H9 (cell line): ENCODE results near the gene GLYAT. TPM values are rescaled to one million over a fixed set of nuclear protein-coding genes. Genes with fewer than 3 reads are reported as not detected.

Experiments
- DNase-seq: peaks from one replicate; pipeline ENCODE4 v3.0.0-alpha.2; 2017
- H2AFZ ChIP-seq: one replicate; pipeline ENCODE4 v1.6.1; 2013; ENCODE audit warnings: mild to moderate bottlenecking, low read length, control low read depth, moderate library complexity
- H2AK5ac ChIP-seq: 2 replicates; pipeline ENCODE4 v1.6.1; 2013; ENCODE audit warnings: low read length, control low read depth, mixed read lengths; ENCODE audit not compliant: insufficient read length
- H2BK120ac ChIP-seq: one replicate; pipeline ENCODE4 v1.6.1; 2013; ENCODE audit warnings: low read depth, mild to moderate bottlenecking, low read length, control low read depth, inconsistent platforms; ENCODE audit not compliant: poor library complexity, severe bottlenecking
- H2BK12ac ChIP-seq: 2 replicates; pipeline ENCODE4 v1.6.1; 2013; ENCODE audit warnings: low read length, control low read depth, mixed read lengths, low read depth; ENCODE audit not compliant: insufficient read length
- H2BK15ac ChIP-seq: 2 replicates; pipeline ENCODE4 v1.6.1; 2013; ENCODE audit warnings: low read depth, low read length, control low read depth
- H2BK20ac ChIP-seq: one replicate; pipeline ENCODE4 v1.6.1; 2013; ENCODE audit warnings: low read depth, mild to moderate bottlenecking, low read length, control low read depth, inconsistent platforms; ENCODE audit not compliant: poor library complexity, severe bottlenecking
- H2BK5ac ChIP-seq: 2 replicates; pipeline ENCODE4 v1.6.1; 2013; ENCODE audit warnings: low read length, control low read depth, mixed read lengths; ENCODE audit not compliant: insufficient read length
- H3K14ac ChIP-seq: 2 replicates; pipeline ENCODE4 v1.6.1; 2013; ENCODE audit warnings: low read length, control low read depth; ENCODE audit not compliant: insufficient read depth
- H3K18ac ChIP-seq: 2 replicates; pipeline ENCODE4 v1.6.1; 2013; ENCODE audit warnings: low read depth, mild to moderate bottlenecking, mixed read lengths, low read length, control low read depth; ENCODE audit not compliant: insufficient read length
- H3K23ac ChIP-seq: 2 replicates; pipeline ENCODE4 v1.6.1; 2013; ENCODE audit warnings: low read length, control low read depth, mixed read lengths, low read depth; ENCODE audit not compliant: insufficient read length
- H3K23me2 ChIP-seq: 2 replicates; pipeline ENCODE4 v1.6.1; 2013; ENCODE audit warnings: low read depth, mild to moderate bottlenecking, mixed read lengths, low read length, control low read depth; ENCODE audit not compliant: insufficient read length, poor library complexity, severe bottlenecking
- H3K27ac ChIP-seq: 2 replicates; pipeline ENCODE4 v1.5.1; 2013; ENCODE audit warnings: low read length, control low read depth, mixed read lengths, low read depth; ENCODE audit not compliant: insufficient read length
- H3K27me3 ChIP-seq: 2 replicates; pipeline ENCODE4 v1.6.1; 2013; ENCODE audit warnings: low read length, control low read depth, inconsistent platforms; ENCODE audit not compliant: insufficient read depth
- H3K4ac ChIP-seq: 2 replicates; pipeline ENCODE4 v1.6.1; 2013; ENCODE audit warnings: low read depth, mild to moderate bottlenecking, control low read depth, inconsistent platforms, low read length, moderate library complexity
- H3K4me1 ChIP-seq: 2 replicates; pipeline ENCODE4 v1.6.1; 2013; ENCODE audit warnings: low read length, control low read depth, inconsistent platforms; ENCODE audit not compliant: insufficient read depth
- H3K4me2 ChIP-seq: 2 replicates; pipeline ENCODE4 v1.6.1; 2013; ENCODE audit warnings: low read length, control low read depth, mixed read lengths; ENCODE audit not compliant: insufficient read length, insufficient read depth
- H3K56ac ChIP-seq: 2 replicates; pipeline ENCODE4 v1.6.1; 2013; ENCODE audit warnings: low read depth, mild to moderate bottlenecking, mixed read lengths, low read length, control low read depth; ENCODE audit not compliant: insufficient read length
- H3K79me1 ChIP-seq: 2 replicates; pipeline ENCODE4 v1.6.1; 2013; ENCODE audit warnings: low read depth, mild to moderate bottlenecking, moderate library complexity, low read length, control low read depth, inconsistent platforms; ENCODE audit not compliant: insufficient read depth, poor library complexity, severe bottlenecking
- H3K79me2 ChIP-seq: 2 replicates; pipeline ENCODE4 v1.6.1; 2013; ENCODE audit warnings: low read length, control low read depth, inconsistent platforms; ENCODE audit not compliant: insufficient read depth
- H3K9ac ChIP-seq: 2 replicates; pipeline ENCODE4 v1.6.1; 2013; ENCODE audit warnings: low read length, control low read depth, mixed read lengths; ENCODE audit not compliant: insufficient read length; ENCODE audit errors: extremely low read depth
- H3K9me3 ChIP-seq: one replicate; pipeline ENCODE4 v1.6.1; 2013; ENCODE audit warnings: low read depth, low read length, inconsistent platforms; ENCODE audit not compliant: control insufficient read depth
- H3T11ph ChIP-seq: one replicate; pipeline ENCODE4 v1.6.1; 2013; ENCODE audit warnings: mild to moderate bottlenecking, low read length, control low read depth, inconsistent platforms
- H4K20me1 ChIP-seq: one replicate; pipeline ENCODE4 v1.6.1; 2013; ENCODE audit not compliant: control insufficient read depth, insufficient read length, insufficient read depth
- H4K5ac ChIP-seq: 2 replicates; pipeline ENCODE4 v1.6.1; 2013; ENCODE audit warnings: low read depth, mild to moderate bottlenecking, mixed read lengths, low read length, control low read depth; ENCODE audit not compliant: insufficient read length
- H4K8ac ChIP-seq: replicated peaks from 2 replicates; pipeline ENCODE4 v1.6.1; 2013; ENCODE audit warnings: low read length, control low read depth, mixed read lengths, low read depth; ENCODE audit not compliant: insufficient read length
- H4K91ac ChIP-seq: 2 replicates; pipeline ENCODE4 v1.6.1; 2013; ENCODE audit warnings: low read depth, mild to moderate bottlenecking, moderate library complexity, mixed read lengths, low read length, control low read depth; ENCODE audit not compliant: insufficient read length
- H3K27ac Mint-ChIP-seq, 3 experiments: 2 replicates in 2 of 3; 3 replicates in 1 of 3; pipeline ENCODE4 v1.8.0; 2020 to 2021; ENCODE audit warnings: mixed read lengths in 3 of 3, mild to moderate bottlenecking in 1 of 3, moderate library complexity in 1 of 3
- H3K27me3 Mint-ChIP-seq: 2 replicates; pipeline ENCODE4 v1.8.0; 2021; ENCODE audit warnings: low read depth, mild to moderate bottlenecking, moderate library complexity, mixed read lengths
- H3K36me3 Mint-ChIP-seq, 3 experiments: 2 replicates in 2 of 3; 3 replicates in 1 of 3; pipeline ENCODE4 v1.8.0; 2020 to 2021; ENCODE audit warnings: low read depth in 3 of 3, mixed read lengths in 3 of 3; ENCODE audit not compliant: insufficient read depth in 1 of 3
- H3K4me1 Mint-ChIP-seq, 2 experiments: 2 replicates each; pipeline ENCODE4 v1.8.0; 2020; ENCODE audit warnings: mixed read lengths in 2 of 2
- H3K4me3 Mint-ChIP-seq, 2 experiments: 2 replicates in 1 of 2; 3 replicates in 1 of 2; pipeline ENCODE4 v1.8.0; 2020 to 2021; ENCODE audit warnings: mild to moderate bottlenecking in 2 of 2, mixed read lengths in 2 of 2, moderate library complexity in 1 of 2
- H3K9me3 Mint-ChIP-seq, 2 experiments: 2 replicates in 1 of 2; 3 replicates in 1 of 2; pipeline ENCODE4 v1.8.0; 2020; ENCODE audit warnings: mild to moderate bottlenecking in 2 of 2, mixed read lengths in 2 of 2, moderate library complexity in 1 of 2
- WGBS: extraction: QIAGEN DNeasy Blood & Tissue Kit; methylation state at CpG from one replicate; pipeline ENCODE4 v1.1.7; 2013; ENCODE audit warnings: missing lambda C conversion rate, low lambda C conversion rate, mixed read lengths; ENCODE audit not compliant: insufficient read length; ENCODE audit errors: extremely low coverage; 5-methylcytosine and 5-hydroxymethylcytosine counted together
- total RNA-seq: library from RNA; stranded (reverse); gene quantifications from 2 replicates; pipeline ENCODE4 v1.2.1, GENCODE V29; 2021
- TF ChIP-seq, protein P1 (sequence below): fragments of 200-600 bp; sonication (generic); conservative IDR thresholded peaks from 3 replicates; pipeline ENCODE4 v1.8.0; 2021; ENCODE audit warnings: antibody characterized with exemption, mild to moderate bottlenecking

GLYAT gene
- total RNA-seq, 1 experiment from 2014 or later, result not detected

DNA sequence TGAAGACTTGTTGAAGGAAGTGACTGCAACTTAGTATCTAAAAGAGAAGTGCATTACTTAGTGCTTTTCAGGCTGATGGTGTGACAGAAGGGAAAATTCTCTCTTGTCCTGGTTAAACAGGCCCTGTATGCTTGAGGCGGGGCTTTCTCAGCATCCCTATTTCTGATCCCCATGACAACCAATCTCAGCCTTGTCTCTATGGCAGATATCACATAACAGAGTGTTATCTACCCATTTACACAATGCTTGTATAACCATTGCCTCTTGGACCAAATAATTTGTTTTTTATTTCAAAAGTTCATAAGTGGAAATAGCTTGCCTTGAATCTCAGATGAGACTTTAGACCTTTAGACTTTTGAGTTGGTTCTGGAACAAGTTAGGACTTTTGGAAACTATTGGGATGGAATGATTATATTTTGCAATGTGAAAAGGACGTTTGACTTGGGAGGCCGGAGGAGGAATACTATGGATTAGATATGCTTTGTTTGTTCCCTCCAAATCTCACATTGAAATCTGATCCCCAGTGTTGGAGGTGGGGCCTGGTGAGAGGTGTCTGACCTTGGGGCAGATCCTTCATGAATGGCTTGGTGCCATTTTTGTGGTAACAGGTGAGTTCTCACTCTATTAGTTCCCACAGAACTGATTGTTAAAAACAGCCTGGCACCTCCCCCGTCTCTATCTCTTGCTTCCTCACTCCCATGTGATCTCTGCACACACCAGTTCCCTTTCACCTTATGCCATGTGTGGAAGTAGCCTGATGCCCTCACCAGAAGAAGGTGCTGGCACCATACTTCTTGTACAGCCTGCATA is 3.1 kb upstream of the GLYAT start:
- Histone ChIP-seq H3K9me3 (peaks cover 62% of the 10 kb centered on the region), H4K5ac (no peak overlapping the region), H2BK12ac (no peak overlapping the region), H2BK20ac (no peak overlapping the region), H4K8ac (no peak overlapping the region), H3K4me2 (no peak overlapping the region), H3K27me3 (no peaks in the 10 kb centered on the region), H3K18ac (no peak overlapping the region), H3T11ph (no peak overlapping the region), H3K4ac (no peak overlapping the region), H3K14ac (no peak overlapping the region), H2BK15ac (no peak overlapping the region), H2BK120ac (no peak overlapping the region), H3K23ac (no peak overlapping the region), H2AK5ac (no peak overlapping the region), H2AFZ (no peak overlapping the region), H3K56ac (no peak overlapping the region), H4K20me1 (no peaks in the 10 kb centered on the region), H3K79me1 (no peaks in the 10 kb centered on the region), H3K4me1 (no peaks in the 10 kb centered on the region), H3K9ac (no peak overlapping the region), H4K91ac (no peak overlapping the region), H3K27ac (no peak overlapping the region), H3K79me2 (no peaks in the 10 kb centered on the region), H2BK5ac (no peak overlapping the region), H3K23me2 (no peaks in the 10 kb centered on the region)
- H3K27ac Mint-ChIP-seq, result no peak overlapping the region
- no peak overlapping the region for H3K4me3 Mint-ChIP-seq
- H3K27me3 Mint-ChIP-seq, result no peaks in the 10 kb centered on the region
- TF ChIP-seq, protein P1, sequence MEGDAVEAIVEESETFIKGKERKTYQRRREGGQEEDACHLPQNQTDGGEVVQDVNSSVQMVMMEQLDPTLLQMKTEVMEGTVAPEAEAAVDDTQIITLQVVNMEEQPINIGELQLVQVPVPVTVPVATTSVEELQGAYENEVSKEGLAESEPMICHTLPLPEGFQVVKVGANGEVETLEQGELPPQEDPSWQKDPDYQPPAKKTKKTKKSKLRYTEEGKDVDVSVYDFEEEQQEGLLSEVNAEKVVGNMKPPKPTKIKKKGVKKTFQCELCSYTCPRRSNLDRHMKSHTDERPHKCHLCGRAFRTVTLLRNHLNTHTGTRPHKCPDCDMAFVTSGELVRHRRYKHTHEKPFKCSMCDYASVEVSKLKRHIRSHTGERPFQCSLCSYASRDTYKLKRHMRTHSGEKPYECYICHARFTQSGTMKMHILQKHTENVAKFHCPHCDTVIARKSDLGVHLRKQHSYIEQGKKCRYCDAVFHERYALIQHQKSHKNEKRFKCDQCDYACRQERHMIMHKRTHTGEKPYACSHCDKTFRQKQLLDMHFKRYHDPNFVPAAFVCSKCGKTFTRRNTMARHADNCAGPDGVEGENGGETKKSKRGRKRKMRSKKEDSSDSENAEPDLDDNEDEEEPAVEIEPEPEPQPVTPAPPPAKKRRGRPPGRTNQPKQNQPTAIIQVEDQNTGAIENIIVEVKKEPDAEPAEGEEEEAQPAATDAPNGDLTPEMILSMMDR, result no peak
- no peaks in the 10 kb centered on the region for H3K4me1 Mint-ChIP-seq
- peaks cover 5 to 12% (median 12%) of the 10 kb centered on the region in 3 experiments; a peak in 5 of 7 replicates for H3K36me3 Mint-ChIP-seq
- DNase-seq, result no peak
- peaks cover 82 to 88% of the 10 kb centered on the region in 2 experiments for H3K9me3 Mint-ChIP-seq
- WGBS, result no CpG with 5 or more reads among the region's 4 CpGs
